HepG2 (cell line): ENCODE measurements around the gene MYLK2. TPM values are rescaled to one million over a fixed set of nuclear protein-coding genes. Genes with fewer than 3 reads are reported as not detected.

ENCODE experiments used
- ATAC-seq: fragments of 200-7000 bp; cut with Tn5 transposase; 3 replicates; pipeline ENCODE4 v1.9.1; 2020; ENCODE audit warnings: mild to moderate bottlenecking, moderate library complexity
- BruUV-seq: library from RNA; stranded (reverse); fragments of 400-500 nt; replicated peaks from 2 replicates; lab custom pipeline; 2021; lab: Mats Ljungman, UMichigan
- CTCF ChIA-PET: fragments of 300-600 bp; formaldehyde crosslinking; extraction: SDS; loops from one replicate; lab custom pipeline; 2021; ENCODE audit warnings: low total read pairs, inconsistent platforms, low intra/inter-chr PET ratio; lab: Yijun Ruan, JAX
- POLR2A ChIA-PET: fragments of 350-600 bp; sonication (Branson Sonifier 250); formaldehyde crosslinking; loops from one replicate; lab custom pipeline; 2020; ENCODE audit warnings: antibody characterized with exemption, inconsistent platforms; lab: Yijun Ruan, JAX
- DNase-seq: peaks from one replicate; pipeline ENCODE4 v3.0.0-alpha.2; 2015; ENCODE audit warnings: low spot score
- FAIRE-seq: peaks from 3 replicates; lab custom pipeline; 2011; peaks lifted over from hg19 to GRCh38; lab: Jason Lieb, UNC
- H2AFZ ChIP-seq: one replicate; pipeline ENCODE4 v1.6.1; 2011; ENCODE audit warnings: low read length, inconsistent platforms
- H3K27ac ChIP-seq: fragments of 300-600 bp; 3 replicates; pipeline ENCODE4 v1.8.0; 2011; ENCODE audit warnings: mixed run types, mild to moderate bottlenecking, mixed read lengths, low read length, inconsistent platforms; ENCODE audit not compliant: insufficient read depth; ENCODE audit errors: extremely low read length
- H3K27me3 ChIP-seq, 2 experiments: fragments of 200-600 bp in 1 of 2; 2 replicates in 1 of 2; 3 replicates in 1 of 2; pipeline versions ENCODE4 v1.6.0 to v1.8.0; 2011; ENCODE audit warnings: low read length in 2 of 2, mild to moderate bottlenecking in 2 of 2, moderate library complexity in 2 of 2, inconsistent platforms in 1 of 2; ENCODE audit not compliant: insufficient read depth in 2 of 2, control insufficient read depth in 1 of 2
- H3K36me3 ChIP-seq, 2 experiments: fragments of 200-600 bp in 1 of 2; replicated peaks in 1 of 2; 2 replicates in 1 of 2; 3 replicates in 1 of 2; pipeline versions ENCODE4 v1.5.1 to v1.8.0; 2011; ENCODE audit warnings: low read length in 2 of 2, inconsistent platforms in 1 of 2; ENCODE audit not compliant: insufficient read depth in 2 of 2, control insufficient read depth in 1 of 2
- H3K4me1 ChIP-seq: 2 replicates; pipeline ENCODE4 v1.5.1; 2012; ENCODE audit warnings: low read length, inconsistent platforms; ENCODE audit not compliant: insufficient read depth
- H3K4me2 ChIP-seq: 2 replicates; pipeline ENCODE4 v1.6.0; 2011; ENCODE audit warnings: low read depth, low read length, inconsistent platforms
- H3K4me3 ChIP-seq, 3 experiments: fragments of 200-600 bp in 1 of 3; sonication (generic), shearing (Covaris generic) in 1 of 3; replicated peaks in 1 of 3; 2 replicates each; pipeline ENCODE4 v1.5.1; 2011 to 2016; ENCODE audit warnings: low read length in 3 of 3, inconsistent platforms in 2 of 3, low read depth in 2 of 3, mild to moderate bottlenecking in 2 of 3, control low read depth in 1 of 3, mixed read lengths in 1 of 3; ENCODE audit not compliant: insufficient read depth in 1 of 3
- H3K79me2 ChIP-seq: one replicate; pipeline ENCODE4 v1.6.1; 2011; ENCODE audit warnings: low read length, inconsistent platforms; ENCODE audit not compliant: insufficient read depth
- H3K9ac ChIP-seq: 2 replicates; pipeline ENCODE4 v1.6.0; 2011; ENCODE audit warnings: mild to moderate bottlenecking, low read depth, low read length, inconsistent platforms; ENCODE audit not compliant: insufficient read depth
- H3K9me3 ChIP-seq: 2 replicates; pipeline ENCODE4 v1.5.1; 2012; ENCODE audit warnings: mild to moderate bottlenecking, low read length
- H4K20me1 ChIP-seq: 2 replicates; pipeline ENCODE4 v1.6.0; 2011; ENCODE audit warnings: inconsistent platforms, mild to moderate bottlenecking, low read length, moderate library complexity; ENCODE audit not compliant: insufficient read depth
- ATF7-NPFF ChIP-seq: sonication (generic); formaldehyde crosslinking; IDR thresholded peaks from 2 replicates; pipeline ENCODE4 v1.8.1; 2023; ENCODE audit warnings: mild to moderate bottlenecking, low read depth, missing genetic modification reagents, moderate library complexity
- FOXJ3 ChIP-seq: sonication (generic); formaldehyde crosslinking; IDR thresholded peaks from 2 replicates; pipeline ENCODE4 v1.4.0; 2020; ENCODE audit warnings: missing genetic modification reagents, mild to moderate bottlenecking, borderline replicate concordance
- HNF4G ChIP-seq, 2 experiments: sonication (generic) in 1 of 2; formaldehyde crosslinking in 1 of 2; IDR thresholded peaks; 2 replicates each; pipeline versions ENCODE4 v1.4.0 to v1.6.1; 2011 to 2020; ENCODE audit warnings: borderline replicate concordance in 2 of 2, low read depth in 2 of 2, mild to moderate bottlenecking in 2 of 2, low read length in 1 of 2, missing genetic modification reagents in 1 of 2, moderate library complexity in 1 of 2
- JARID2 ChIP-seq: sonication (generic); formaldehyde crosslinking; IDR thresholded peaks from 2 replicates; pipeline ENCODE4 v1.8.1; 2023; ENCODE audit warnings: missing genetic modification reagents, inconsistent platforms; ENCODE audit not compliant: insufficient replicate concordance
- KLF16 ChIP-seq, 2 experiments: sonication (generic) in 1 of 2; formaldehyde crosslinking in 1 of 2; IDR thresholded peaks; 2 replicates each; pipeline versions ENCODE4 v1.6.1 to v1.8.0; 2016 to 2023; ENCODE audit warnings: missing genetic modification reagents in 2 of 2, missing compliant biosample characterization in 1 of 2
- RBFOX2 ChIP-seq: fragments of 200-400 bp; formaldehyde crosslinking; IDR thresholded peaks from 2 replicates; pipeline ENCODE4 v1.6.1; 2017; ENCODE audit warnings: low read depth, mild to moderate bottlenecking, low read length
- SOX5 ChIP-seq: IDR thresholded peaks from 2 replicates; pipeline ENCODE4 v1.6.1; 2016; ENCODE audit warnings: borderline replicate concordance
- TMF1 ChIP-seq: sonication (generic); formaldehyde crosslinking; IDR thresholded peaks from 2 replicates; pipeline ENCODE4 v1.8.1; 2022; ENCODE audit warnings: low read depth, missing genetic modification reagents
- ZNF136 ChIP-seq: sonication (generic); formaldehyde crosslinking; IDR thresholded peaks from 2 replicates; pipeline ENCODE4 v1.8.1; 2022; ENCODE audit warnings: low read depth, mild to moderate bottlenecking, moderate library complexity, missing genetic modification reagents
- ZNF333 ChIP-seq: sonication (generic); formaldehyde crosslinking; IDR thresholded peaks from 2 replicates; pipeline ENCODE4 v1.4.0; 2020; ENCODE audit warnings: mild to moderate bottlenecking, missing genetic modification reagents, borderline replicate concordance
- ZNF484 ChIP-seq: sonication (generic); formaldehyde crosslinking; IDR thresholded peaks from 2 replicates; pipeline ENCODE4 v1.5.1; 2020; ENCODE audit warnings: mild to moderate bottlenecking, low read depth, missing genetic modification reagents, borderline replicate concordance
- ZNF629 ChIP-seq: sonication (generic); formaldehyde crosslinking; conservative IDR thresholded peaks from 2 replicates; pipeline ENCODE4 v1.5.0; 2020; ENCODE audit warnings: missing genetic modification reagents
- WGBS: methylation state at CpG from one replicate; pipeline ENCODE4 v1.1.6; 2017; ENCODE audit warnings: low lambda C conversion rate; 5-methylcytosine and 5-hydroxymethylcytosine counted together
- in situ Hi-C: cut with HindIII; loops from 2 replicates; pipeline ENCODE4 v1.10.0; 2017; ENCODE audit warnings: low pct_unique_long_range_greater_than_20kb; ENCODE audit not compliant: extremely low pct_ligation_motif_present
- intact Hi-C: fragments of 100-400 bp; cut with micrococcal nuclease; formaldehyde crosslinking; loops from one replicate; pipeline ENCODE4 v1.10.0; 2022; ENCODE audit not compliant: unreplicated experiment
- polyA plus RNA-seq, 8 experiments: library from polyadenylated mRNA; depleted of rRNA in 3 of 8; stranded (reverse) in 7 of 8; unstranded in 1 of 8; fragments of >200 nt; fragmentation: Illumina TruSeq in 4 of 8; extraction: Trizol in 4 of 8; gene quantifications; 2 replicates each; pipeline versions ENCODE4 v1.2.1 to v1.2.3, GENCODE V29; 2011 to 2016; ENCODE audit warnings: low read depth in 4 of 8, missing spikeins in 1 of 8, mixed read lengths in 1 of 8; ENCODE audit not compliant: insufficient read depth in 1 of 8
- total RNA-seq, 5 experiments: library from RNA; depleted of rRNA; stranded (reverse); fragments of >200 nt; fragmentation: Illumina TruSeq; extraction: Trizol; gene quantifications; 2 replicates each; pipeline ENCODE4 v1.2.3, GENCODE V29; 2016; ENCODE audit warnings: low read depth in 1 of 5
- TF ChIP-seq, protein P1 (sequence below): IDR thresholded peaks from 2 replicates; pipeline ENCODE4 v1.6.1; 2016; ENCODE audit warnings: low read depth, missing genetic modification reagents, missing compliant biosample characterization
- TF ChIP-seq, protein P2 (sequence below): sonication (generic); formaldehyde crosslinking; conservative IDR thresholded peaks from 2 replicates; pipeline ENCODE4 v1.5.0; 2020; ENCODE audit warnings: missing genetic modification reagents

MYLK2 gene
- total and polyA plus RNA-seq, 2 of the 13 experiments (the other 11 are each of a cell fraction or from before 2014, with no cell fraction given), result 0.27 TPM; not detected in 1

DNA sequence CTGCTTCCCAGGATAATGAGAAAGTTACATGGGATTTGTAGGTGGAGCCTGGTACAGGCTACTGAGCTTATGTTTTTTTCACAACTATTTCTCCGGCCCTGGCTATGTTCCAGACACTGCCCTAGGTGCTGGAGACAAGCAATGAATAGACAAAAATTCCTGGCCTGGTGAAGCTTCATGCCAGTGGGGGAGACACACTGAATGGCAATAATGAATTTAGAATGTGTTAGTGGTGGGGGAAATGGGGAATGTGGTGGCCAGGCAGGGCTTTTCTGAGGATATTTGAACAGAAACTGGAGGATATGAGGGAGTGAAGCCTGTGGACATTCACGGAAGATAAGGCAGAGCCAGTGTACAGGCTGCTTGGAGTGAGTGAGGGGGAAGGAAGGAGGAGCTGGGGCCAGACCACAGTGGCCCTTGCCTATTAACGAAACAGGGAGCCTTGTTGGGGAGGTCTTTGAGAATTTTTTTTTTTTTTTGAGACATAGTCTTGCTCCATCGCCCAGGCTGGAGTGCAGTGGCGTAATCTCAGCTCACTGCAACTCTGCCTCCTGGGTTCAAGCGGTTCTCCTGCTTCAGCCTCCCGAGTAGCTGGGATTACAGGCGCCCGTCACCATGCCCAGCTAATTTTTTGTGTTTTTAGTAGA, 19.6 kb downstream of the MYLK2 start (continued):
- TF ChIP-seq, protein P1, sequence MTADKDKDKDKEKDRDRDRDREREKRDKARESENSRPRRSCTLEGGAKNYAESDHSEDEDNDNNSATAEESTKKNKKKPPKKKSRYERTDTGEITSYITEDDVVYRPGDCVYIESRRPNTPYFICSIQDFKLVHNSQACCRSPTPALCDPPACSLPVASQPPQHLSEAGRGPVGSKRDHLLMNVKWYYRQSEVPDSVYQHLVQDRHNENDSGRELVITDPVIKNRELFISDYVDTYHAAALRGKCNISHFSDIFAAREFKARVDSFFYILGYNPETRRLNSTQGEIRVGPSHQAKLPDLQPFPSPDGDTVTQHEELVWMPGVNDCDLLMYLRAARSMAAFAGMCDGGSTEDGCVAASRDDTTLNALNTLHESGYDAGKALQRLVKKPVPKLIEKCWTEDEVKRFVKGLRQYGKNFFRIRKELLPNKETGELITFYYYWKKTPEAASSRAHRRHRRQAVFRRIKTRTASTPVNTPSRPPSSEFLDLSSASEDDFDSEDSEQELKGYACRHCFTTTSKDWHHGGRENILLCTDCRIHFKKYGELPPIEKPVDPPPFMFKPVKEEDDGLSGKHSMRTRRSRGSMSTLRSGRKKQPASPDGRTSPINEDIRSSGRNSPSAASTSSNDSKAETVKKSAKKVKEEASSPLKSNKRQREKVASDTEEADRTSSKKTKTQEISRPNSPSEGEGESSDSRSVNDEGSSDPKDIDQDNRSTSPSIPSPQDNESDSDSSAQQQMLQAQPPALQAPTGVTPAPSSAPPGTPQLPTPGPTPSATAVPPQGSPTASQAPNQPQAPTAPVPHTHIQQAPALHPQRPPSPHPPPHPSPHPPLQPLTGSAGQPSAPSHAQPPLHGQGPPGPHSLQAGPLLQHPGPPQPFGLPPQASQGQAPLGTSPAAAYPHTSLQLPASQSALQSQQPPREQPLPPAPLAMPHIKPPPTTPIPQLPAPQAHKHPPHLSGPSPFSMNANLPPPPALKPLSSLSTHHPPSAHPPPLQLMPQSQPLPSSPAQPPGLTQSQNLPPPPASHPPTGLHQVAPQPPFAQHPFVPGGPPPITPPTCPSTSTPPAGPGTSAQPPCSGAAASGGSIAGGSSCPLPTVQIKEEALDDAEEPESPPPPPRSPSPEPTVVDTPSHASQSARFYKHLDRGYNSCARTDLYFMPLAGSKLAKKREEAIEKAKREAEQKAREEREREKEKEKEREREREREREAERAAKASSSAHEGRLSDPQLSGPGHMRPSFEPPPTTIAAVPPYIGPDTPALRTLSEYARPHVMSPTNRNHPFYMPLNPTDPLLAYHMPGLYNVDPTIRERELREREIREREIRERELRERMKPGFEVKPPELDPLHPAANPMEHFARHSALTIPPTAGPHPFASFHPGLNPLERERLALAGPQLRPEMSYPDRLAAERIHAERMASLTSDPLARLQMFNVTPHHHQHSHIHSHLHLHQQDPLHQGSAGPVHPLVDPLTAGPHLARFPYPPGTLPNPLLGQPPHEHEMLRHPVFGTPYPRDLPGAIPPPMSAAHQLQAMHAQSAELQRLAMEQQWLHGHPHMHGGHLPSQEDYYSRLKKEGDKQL (CRISPR knock-in tag), result no peak
- TF ChIP-seq ZNF136 (CRISPR knock-in tag) (no peak), KLF16 (CRISPR knock-in tag; IDR thresholded peaks at IDR 0.05) (no peak)

DNA sequence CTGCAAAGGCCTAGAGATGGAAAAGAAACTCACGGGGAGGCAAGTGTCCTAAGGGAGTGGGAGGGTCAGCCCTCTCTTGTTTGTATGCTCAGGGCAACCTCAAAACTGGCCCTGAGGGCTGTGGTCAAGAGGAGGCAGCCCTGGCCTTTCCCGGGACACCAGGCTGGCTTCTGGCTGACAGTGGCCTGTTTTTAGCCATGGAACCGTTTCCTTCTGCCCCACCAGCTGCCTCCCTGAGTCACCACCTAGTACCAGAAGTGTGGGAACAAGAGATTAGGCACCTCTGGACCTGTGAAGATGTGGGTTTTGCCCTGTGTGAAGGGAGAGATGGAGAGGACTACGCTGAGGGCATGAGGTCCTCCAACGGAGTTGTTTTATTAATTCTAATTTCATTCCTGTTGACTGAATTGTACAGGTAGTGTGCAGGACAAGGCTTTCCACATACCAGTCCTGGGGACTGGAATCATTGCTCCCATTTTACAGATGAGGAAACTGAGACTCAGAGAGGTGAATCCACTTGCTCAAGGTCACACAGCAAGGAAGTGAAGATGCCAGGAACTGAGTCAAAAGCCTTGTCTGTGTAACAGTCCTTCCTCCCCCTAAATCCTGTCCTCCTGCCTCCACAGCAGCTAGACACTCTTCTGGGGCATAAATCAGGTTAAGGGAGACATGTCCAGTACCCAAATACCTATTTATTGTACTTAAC, 20.8 kb downstream of the MYLK2 start:
- DNase-seq, result no peak
- intact Hi-C loops (no loop called here), in situ Hi-C loops (no loop called here)
- Histone ChIP-seq H2AFZ (no peak overlapping the region), H3K4me1 (peaks cover 24% of the 10 kb centered on the region), H3K79me2 (no peaks in the 10 kb centered on the region), H3K4me2 (no peak overlapping the region), H3K27ac (no peak overlapping the region), H3K27me3 (peaks cover 11 to 46% of the 10 kb centered on the region in 2 experiments; a peak in 4 of 5 replicates), H3K36me3 (no peaks in the 10 kb centered on the region), H3K9ac (no peak overlapping the region), H3K9me3 (no peaks in the 10 kb centered on the region), H3K4me3 (no peak overlapping the region), H4K20me1 (no peaks in the 10 kb centered on the region)
- WGBS, result 10% methylated on average over 5 of the region's 5 CpGs
- no TSS peak for BruUV-seq
- ATAC-seq, result no peak
- ChIA-PET POLR2A (no interaction called here), CTCF (no interaction called here)
- FAIRE-seq, result no peak
- TF ChIP-seq JARID2 (CRISPR knock-in tag), result no peak
- no peak for TF ChIP-seq FOXJ3
- no peak for TF ChIP-seq RBFOX2
- peak; percentile 93 for TF ChIP-seq ZNF629 (CRISPR knock-in tag)
- TF ChIP-seq, protein P2, sequence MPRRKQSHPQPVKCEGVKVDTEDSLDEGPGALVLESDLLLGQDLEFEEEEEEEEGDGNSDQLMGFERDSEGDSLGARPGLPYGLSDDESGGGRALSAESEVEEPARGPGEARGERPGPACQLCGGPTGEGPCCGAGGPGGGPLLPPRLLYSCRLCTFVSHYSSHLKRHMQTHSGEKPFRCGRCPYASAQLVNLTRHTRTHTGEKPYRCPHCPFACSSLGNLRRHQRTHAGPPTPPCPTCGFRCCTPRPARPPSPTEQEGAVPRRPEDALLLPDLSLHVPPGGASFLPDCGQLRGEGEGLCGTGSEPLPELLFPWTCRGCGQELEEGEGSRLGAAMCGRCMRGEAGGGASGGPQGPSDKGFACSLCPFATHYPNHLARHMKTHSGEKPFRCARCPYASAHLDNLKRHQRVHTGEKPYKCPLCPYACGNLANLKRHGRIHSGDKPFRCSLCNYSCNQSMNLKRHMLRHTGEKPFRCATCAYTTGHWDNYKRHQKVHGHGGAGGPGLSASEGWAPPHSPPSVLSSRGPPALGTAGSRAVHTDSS (CRISPR knock-in tag), result no peak
- TF ChIP-seq ZNF484 (CRISPR knock-in tag), result no peak
- no peak for TF ChIP-seq ZNF333 (CRISPR knock-in tag)
- TF ChIP-seq SOX5 (CRISPR knock-in tag), result no peak
- TF ChIP-seq ATF7-NPFF (CRISPR knock-in tag), result no peak
- TF ChIP-seq HNF4G (IDR thresholded peaks at IDR 0.05; ENCODE audit: borderline replicate concordance, low read depth, low read length), result no peak
- no peak for TF ChIP-seq HNF4G (CRISPR knock-in tag; IDR thresholded peaks at IDR 0.05; ENCODE audit: borderline replicate concordance, low read depth)
- no peak for TF ChIP-seq TMF1 (CRISPR knock-in tag)
